ENCODE results near the gene TUBA1A.
"Not testable (repeated sequence)": the region's sequence is repeated elsewhere in the genome, so short reads cannot be mapped to it uniquely, and the experiment has no call there.

The TUBA1A gene

GRCh38 chr12:49147384-49147783 is 41.5 kb downstream of the TUBA1A start:
- DNase-seq (ENCODE audit: low read depth, low spot score): no peak

- no peak for DNase-seq (ENCODE audit: low read depth, low spot score)
Observed at GRCh38 chr12:49146406-49146805, 42.5 kb downstream of the TUBA1A start.

DNA sequence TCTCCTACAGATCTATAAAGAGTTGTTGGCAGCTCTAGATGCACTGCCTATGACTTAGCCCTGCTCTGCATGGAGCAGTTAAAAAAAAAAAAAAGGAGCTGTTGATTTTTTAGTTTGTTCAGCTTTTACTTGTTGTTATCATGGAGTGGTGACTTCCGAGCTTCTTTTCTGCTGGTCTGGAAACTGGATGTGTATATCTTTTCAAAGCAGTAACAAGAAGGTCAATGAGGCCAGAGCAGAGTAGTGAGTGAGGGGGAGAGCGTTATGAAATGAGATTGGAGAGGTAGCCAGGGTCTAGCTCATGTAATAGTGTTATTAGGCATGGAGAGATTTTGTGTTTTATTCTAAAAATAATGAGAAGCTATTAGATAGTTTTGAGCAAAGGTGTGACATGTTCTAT is 44.5 kb downstream of the TUBA1A start:
- no peak for DNase-seq (ENCODE audit: low read depth, low spot score)

- DNase-seq (ENCODE audit: low read depth, low spot score): no peak
Observed at GRCh38 chr12:49138999-49139398, 49.9 kb downstream of the TUBA1A start.

DNA sequence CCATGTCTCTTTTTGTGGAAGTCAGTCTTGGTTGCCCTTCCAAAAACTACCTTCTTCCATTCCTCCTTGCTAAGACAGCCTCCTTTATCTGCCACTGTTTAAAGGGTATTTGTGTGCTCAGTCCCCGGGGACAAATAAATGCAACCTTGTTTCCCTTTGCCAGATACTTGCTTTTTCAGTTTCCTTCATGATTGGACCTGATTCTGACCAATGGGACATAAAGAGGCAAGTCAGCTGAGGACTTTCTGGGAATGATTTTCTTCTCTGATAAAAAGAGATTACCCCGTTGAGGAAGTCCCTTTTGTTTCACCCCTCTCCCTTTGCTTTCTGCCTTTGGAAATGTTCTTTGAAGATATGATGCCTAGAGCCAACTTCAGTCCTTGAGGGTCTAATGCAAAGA is 50.3 kb downstream of the TUBA1A start:
- no peak for DNase-seq (ENCODE audit: low read depth, low spot score)

DNA sequence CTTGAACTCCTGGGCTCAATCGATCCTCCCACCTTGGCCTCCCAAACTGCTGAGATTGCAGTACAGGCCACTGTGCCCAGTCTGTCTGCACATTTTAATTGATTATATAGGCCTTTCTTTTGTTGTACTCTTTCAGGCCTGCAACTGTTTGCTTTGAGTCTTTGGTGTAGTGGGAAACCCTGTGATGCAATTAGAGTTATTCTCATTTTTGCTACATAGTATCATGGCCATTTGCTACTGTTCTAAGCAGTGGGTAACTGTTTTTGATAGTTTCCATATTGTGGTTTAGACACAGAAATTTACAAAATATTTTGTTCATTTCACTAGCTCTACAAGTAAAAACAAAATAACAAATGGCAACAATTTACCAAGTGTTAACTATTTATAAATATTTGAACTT is 51.4 kb downstream of the TUBA1A start:
- no peak for DNase-seq (ENCODE audit: low read depth, low spot score)

DNA sequence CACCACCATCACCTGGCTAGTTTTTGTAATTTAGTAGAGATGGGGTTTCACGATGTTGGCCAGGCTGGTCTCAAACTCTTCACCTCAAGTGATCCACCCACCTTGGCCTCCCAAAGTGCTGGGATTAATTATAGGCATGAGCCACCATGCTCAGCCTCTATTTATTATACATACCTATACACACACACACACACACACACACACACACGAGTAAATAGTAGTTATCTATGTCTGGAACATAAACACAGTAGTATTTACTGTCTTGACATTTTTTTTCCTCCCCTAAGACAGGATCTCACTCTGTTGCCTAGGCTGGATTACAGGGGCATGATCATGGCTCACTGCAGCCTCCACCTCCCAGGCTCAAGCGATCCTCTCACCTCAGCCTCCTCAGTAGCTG is 51.9 kb downstream of the TUBA1A start:
- not testable (repeated sequence) for DNase-seq (ENCODE audit: low read depth, low spot score)
